Activated naive CD4-positive, alpha-beta T cell treated with anti-CD3 and anti-CD28 coated beads, Interleukin-2, amount 50 U/mL, for 72 hours (primary cell): ENCODE measurements around the gene ARHGAP42. TPM values are rescaled to one million over a fixed set of nuclear protein-coding genes. Genes with fewer than 3 reads are reported as not detected.
A peak's percentile ranks its signal among the peaks of the same experiment; 100 is the strongest.

Experiments
- ATAC-seq, 2 donors: fragments of 150-1000 bp; cut with Tn5 transposase; 2 replicates each; pipeline ENCODE4 v1.10.0; 2021; ENCODE audit warnings: mild to moderate bottlenecking in 2 of 2, moderate library complexity in 2 of 2
- DNase-seq, 2 donors: peaks; one replicate each; pipeline ENCODE4 v3.0.0; 2021 to 2022; ENCODE audit warnings: low spot score in 2 of 2
- H3K27ac Mint-ChIP-seq, 2 donors: one replicate each; pipeline ENCODE4 v1.8.0; 2022; ENCODE audit warnings: mild to moderate bottlenecking in 2 of 2, mixed read lengths in 2 of 2
- H3K36me3 Mint-ChIP-seq, 2 donors: one replicate each; pipeline ENCODE4 v1.8.0; 2022; ENCODE audit warnings: mixed read lengths in 2 of 2
- H3K9me3 Mint-ChIP-seq, 2 donors: one replicate each; pipeline ENCODE4 v1.8.0; 2022; ENCODE audit warnings: mixed read lengths in 2 of 2
- total RNA-seq, 2 donors: library from RNA; stranded (reverse); gene quantifications; one replicate each; pipeline ENCODE4 v1.2.3, GENCODE V29; 2022

Gene ARHGAP42
- total RNA-seq, 2 donors from 2014 or later = 0.10 to 0.32 TPM

DNA sequence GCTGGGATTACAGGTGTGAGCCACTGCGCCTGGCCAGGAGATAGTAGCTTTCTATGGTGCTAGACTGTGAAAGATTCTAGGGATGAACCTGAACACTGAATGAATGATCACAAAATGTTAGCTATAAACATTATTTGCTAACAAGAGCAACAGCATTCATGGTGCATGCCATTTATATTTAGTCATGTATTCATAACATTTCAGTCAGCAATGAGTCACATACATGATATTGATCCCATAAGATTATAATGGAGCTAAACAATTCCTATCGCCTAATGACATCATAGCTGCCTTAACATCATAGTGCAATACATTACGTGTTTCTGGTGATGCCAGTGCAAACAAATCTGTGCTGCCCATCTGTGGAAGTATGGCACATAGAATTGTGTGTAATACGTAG is 164.1 kb downstream of the ARHGAP42 start:
- no peaks in the 10 kb centered on the region for H3K36me3 Mint-ChIP-seq

DNA sequence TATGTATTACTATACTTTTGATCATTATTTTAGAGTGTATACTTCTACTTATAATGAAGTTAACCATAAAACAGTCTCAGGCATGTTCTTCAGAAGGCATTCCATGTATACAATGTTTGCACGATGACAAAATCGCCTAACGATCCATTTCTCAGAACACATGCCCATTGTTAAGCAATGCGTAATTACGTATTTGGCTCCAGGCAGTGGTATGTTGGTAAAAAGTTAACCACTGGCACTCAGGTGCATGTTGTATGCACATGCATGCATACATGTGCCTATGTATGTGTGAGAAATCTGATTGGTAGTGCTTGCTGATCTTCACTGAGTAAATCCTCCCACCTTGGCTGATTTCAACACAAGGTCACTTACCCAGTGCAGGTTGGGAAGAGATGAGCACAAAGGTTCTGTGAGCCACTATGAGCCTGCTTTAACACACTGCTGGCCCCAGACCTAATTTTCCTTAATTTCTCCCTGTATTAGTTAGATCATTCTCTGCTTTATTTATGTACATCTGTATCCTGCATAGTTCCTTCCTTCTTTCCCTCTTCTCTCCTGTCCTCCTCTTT is 164.6 kb downstream of the ARHGAP42 start:
- no peak overlapping the region for H3K27ac Mint-ChIP-seq
- peaks cover 3 to 5% of the 10 kb centered on the region in 2 donors for H3K9me3 Mint-ChIP-seq
- DNase-seq (no peak), ATAC-seq (no peak)
- no peaks in the 10 kb centered on the region for H3K36me3 Mint-ChIP-seq

More for the DNA sequence above, 164.1 kb downstream of the ARHGAP42 start:
- Mint-ChIP-seq H3K9me3 (peaks cover 7 to 10% of the 10 kb centered on the region in 2 donors), H3K27ac (no peak overlapping the region)
- ATAC-seq = no peak
- DNase-seq = no peak

DNA sequence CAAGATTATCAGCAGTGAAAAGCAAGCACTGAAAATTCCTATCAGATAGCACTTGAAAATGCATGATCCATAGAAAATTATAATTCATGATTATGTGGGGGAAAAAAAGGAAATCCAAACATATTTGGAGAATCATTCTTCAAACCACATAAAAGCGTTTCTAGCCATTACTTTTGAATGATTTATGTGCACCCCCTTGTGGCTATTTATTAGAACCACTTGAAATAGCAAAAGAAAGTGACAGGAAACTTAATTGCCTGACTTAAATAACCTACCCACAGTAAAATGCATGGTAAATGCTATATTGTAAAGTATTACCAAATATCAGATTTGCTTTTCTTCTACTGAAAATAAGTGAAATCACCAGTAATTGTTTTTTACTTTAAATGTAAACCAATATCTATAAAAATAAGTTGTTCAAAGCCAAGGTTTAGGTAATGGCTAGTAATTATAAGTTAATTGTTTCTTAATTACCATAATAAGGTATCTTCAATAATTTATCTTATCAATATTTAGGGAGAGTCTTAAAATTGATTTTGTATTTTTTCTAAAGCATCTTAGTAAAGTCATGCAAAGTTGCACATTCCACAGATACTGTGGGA is 168.5 kb downstream of the ARHGAP42 start:
- no peak overlapping the region for H3K27ac Mint-ChIP-seq
- no peaks in the 10 kb centered on the region for H3K36me3 Mint-ChIP-seq
- peaks cover 0 to 4% of the 10 kb centered on the region in 2 donors for H3K9me3 Mint-ChIP-seq
- ATAC-seq (no peak), DNase-seq (no peak)

DNA sequence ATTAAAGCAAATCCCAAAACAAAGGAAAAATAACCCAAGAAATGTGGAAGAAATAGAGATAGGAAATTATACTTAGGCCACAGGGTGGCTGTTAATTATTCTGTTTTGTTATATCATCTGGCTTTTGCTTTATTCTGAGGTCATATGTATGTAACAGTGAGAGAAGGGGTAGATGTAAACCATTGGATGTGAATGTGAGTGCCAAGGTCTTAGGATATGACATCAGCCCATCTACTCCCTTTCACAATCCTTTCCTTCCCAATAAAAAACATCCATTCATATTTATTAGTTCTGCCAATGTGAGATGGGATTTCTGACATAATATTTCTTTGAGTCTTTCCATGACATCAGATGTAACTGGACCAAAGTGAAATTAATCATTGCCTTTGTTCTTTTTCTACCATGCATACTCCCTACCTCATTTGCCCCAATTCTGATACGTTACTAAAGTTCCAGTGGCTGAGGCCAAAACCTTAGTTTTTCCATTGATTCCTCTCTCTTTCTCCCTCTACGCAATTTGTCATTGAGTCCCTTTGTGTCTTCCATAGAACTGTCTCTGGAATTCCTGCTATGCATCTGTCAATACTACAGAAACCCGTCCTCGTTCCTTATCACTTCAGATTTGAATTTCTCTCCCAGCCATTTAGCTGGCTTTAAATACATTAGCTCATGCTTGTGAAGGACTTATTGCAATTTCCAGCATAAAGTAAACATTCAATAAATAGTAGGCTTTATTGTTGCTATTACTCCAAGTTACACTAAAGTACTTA is 170.3 kb downstream of the ARHGAP42 start:
- ATAC-seq (no peak), DNase-seq (no peak)
- no peak overlapping the region for H3K27ac Mint-ChIP-seq
- peaks cover 7 to 11% of the 10 kb centered on the region in 2 donors for H3K9me3 Mint-ChIP-seq
- H3K36me3 Mint-ChIP-seq = no peaks in the 10 kb centered on the region

DNA sequence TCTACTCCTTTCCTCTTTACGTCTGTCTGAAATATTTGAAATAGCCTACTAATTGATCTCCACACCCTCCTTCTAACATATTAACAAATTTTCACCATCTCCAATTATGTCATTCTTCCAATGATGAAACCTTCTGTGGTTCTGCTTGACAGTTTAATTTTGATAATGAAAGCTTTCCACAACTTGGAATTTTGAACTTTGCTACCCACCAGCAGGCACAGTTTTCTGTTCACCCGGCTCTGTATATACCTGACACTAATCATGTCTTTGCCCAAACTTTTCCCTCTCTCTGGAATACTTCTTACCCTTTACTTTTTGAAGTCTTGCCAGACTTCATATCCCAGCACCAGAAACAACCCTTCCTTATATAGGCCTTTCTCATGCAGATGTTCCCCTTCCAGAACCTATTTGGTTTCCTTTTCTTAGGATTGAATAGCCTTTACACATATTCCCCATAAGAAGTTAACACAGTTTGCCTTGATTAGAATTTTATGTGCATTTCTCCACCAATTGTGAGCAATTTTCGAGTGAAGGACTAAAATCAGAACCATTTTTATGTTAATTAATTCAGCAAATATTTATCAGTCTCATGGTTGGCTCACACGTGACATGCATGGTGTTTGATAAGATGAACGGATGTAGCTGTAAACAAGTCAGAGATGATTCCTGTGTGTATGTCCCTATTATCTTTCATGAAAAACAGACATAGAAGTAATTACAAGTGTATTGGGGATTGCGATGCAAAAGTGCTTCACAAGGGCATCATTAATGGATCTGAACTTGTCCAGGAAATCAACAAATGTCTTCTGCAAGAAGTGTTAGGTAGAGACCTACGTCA is 173.4 kb downstream of the ARHGAP42 start:
- no peaks in the 10 kb centered on the region for H3K36me3 Mint-ChIP-seq
- H3K27ac Mint-ChIP-seq = no peak overlapping the region
- peaks cover 7 to 11% of the 10 kb centered on the region in 2 donors for H3K9me3 Mint-ChIP-seq
- DNase-seq (no peak), ATAC-seq (no peak)

DNA sequence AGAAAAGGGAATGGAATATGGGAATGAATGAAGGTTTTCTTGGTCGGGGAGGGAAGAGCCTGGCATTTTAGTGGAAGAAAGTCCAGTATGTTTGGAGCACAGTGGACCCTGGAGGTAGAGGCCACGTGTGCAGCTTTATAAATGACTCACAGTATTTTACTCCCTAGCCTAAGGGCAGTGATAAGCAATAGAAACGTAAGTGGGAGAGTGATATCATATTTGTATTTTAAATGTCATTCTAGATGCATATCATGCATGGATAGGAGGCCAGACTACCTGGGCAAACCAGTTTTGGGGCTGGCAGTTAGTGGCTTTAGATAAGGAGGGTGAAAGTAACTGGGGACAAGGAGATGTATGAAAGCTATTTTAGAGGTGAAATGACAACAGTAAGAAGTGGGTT is 174.1 kb downstream of the ARHGAP42 start:
- Mint-ChIP-seq H3K27ac (no peak overlapping the region), H3K9me3 (peaks cover 7 to 13% of the 10 kb centered on the region in 2 donors), H3K36me3 (no peaks in the 10 kb centered on the region)
- DNase-seq = no peak
- ATAC-seq = no peak

DNA sequence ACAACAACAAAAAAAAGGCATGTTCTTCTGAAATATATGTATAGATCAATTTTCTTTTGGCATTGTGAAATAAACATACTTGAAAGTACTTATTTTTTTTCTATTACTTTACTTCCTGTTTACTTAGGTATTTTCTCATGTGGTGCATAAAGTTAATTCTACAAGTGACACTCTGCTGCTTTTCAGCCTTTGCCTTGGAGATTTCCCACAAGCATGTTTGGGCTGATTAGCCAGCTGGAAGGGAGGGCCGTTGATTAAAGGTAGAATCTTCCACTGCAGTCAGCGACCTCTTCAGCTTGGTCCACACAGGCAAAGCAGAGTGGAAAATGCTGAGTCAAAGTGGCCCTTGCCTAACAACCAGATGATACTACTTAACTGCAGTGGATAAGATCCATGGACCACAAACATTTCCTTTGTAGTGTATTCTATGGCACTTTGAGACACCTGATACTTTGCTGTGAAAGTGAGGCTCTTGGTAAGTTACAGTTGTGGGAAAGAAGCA is 176.0 kb downstream of the ARHGAP42 start:
- no peak overlapping the region for H3K27ac Mint-ChIP-seq
- H3K36me3 Mint-ChIP-seq = no peaks in the 10 kb centered on the region
- ATAC-seq (peak in 1 of 2 donors; percentile 55), DNase-seq (no peak)
- peaks cover 11 to 23% of the 10 kb centered on the region in 2 donors for H3K9me3 Mint-ChIP-seq

DNA sequence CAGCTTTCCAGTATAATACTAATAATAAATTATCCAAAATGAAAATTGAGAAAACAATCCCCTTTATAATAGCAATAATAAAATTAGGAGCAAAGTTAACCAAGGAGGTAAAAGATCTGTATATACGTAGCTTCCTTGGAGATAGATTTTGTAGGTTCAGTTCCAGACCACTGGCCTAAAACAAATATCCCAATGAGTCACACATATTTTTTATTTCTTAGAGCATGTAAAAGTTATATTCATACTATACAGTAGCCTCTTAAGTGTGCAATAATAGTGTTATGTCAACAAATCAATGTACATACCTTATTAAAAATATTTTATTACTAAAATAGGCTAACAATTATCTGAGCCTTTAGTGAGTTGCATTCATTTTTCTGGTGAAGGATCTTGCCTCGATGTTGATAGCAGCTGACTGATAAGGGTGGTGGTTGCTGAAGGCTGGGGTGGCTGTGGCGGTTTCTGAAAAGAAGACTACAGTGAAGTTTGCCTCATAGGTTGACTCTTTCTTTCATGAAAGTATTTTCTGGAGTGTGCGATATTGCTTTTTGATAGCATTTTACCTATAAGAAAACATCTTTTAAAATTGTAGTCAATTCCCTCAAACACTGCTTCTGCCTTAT is 178.5 kb downstream of the ARHGAP42 start:
- no peak for ATAC-seq
- H3K27ac Mint-ChIP-seq = no peak overlapping the region

DNA sequence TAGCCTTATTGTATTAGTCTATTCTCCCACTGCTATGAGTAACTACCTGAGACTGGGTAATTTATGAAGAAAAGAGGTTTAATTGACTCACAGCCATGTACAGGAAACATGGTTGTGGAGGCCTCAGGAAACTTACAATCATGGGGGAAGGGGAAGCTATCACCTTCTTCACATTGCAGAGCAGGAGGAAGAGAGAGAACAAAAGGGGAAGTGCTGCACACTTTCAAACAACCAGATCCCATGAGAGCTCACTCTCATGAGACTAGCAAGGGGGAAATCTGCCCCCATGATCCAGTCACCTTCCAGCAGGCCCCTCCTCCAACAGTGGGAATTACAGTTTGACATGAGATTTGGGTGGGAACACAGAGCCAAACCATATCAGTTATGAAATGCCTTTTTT is 179.4 kb downstream of the ARHGAP42 start:
- H3K36me3 Mint-ChIP-seq = no peaks in the 10 kb centered on the region
- H3K9me3 Mint-ChIP-seq = peaks cover 5 to 17% of the 10 kb centered on the region in 2 donors
- no peak overlapping the region for H3K27ac Mint-ChIP-seq
- ATAC-seq (no peak), DNase-seq (no peak)

More for the DNA sequence above, 178.5 kb downstream of the ARHGAP42 start:
- peaks cover 11 to 23% of the 10 kb centered on the region in 2 donors for H3K9me3 Mint-ChIP-seq
- no peak for DNase-seq
- H3K36me3 Mint-ChIP-seq = no peaks in the 10 kb centered on the region

DNA sequence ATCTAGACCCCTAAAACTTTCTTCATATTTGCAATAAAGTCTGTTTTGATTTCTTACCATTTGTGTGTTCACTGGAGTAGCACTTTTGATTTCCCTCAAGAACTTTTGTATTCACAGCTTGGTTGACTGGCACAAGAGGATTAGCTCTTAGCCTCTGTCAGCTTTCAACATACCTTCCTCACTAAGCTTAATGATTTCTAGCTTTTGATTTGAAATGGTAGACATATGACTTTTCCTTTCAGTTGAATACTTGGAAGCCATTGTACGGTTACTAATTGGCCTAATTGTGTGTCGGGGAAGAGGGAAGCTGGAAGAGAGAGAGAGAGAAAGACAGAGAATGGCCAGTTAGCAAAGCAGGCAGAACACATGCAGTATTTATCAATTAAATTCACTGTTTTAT is 180.5 kb downstream of the ARHGAP42 start:
- peaks cover 5 to 12% of the 10 kb centered on the region in 2 donors for H3K9me3 Mint-ChIP-seq
- no peak overlapping the region for H3K27ac Mint-ChIP-seq
- ATAC-seq = no peak
- no peaks in the 10 kb centered on the region for H3K36me3 Mint-ChIP-seq
- no peak for DNase-seq

DNA sequence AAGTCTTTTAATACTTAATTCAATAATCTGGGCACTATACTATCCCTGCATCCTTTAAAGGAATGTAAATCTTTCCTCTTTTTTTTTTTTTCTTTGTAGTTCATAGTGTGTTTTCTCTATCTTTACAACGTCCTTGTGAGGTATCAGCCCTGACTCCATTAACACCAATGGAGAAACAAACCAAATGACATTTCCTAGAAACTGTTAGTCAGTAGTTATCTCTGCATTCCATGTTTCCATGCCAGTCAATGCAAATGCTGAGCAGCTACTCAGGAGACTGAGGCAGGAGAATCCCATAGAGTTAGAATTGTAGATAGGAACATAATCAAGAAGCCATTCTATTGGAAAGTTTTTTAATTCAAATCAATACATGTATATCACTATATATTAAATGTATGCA is 182.2 kb downstream of the ARHGAP42 start:
- no peak for ATAC-seq
- no peak for DNase-seq
- Mint-ChIP-seq H3K9me3 (peaks cover 5 to 12% of the 10 kb centered on the region in 2 donors), H3K27ac (no peak overlapping the region), H3K36me3 (no peaks in the 10 kb centered on the region)

DNA sequence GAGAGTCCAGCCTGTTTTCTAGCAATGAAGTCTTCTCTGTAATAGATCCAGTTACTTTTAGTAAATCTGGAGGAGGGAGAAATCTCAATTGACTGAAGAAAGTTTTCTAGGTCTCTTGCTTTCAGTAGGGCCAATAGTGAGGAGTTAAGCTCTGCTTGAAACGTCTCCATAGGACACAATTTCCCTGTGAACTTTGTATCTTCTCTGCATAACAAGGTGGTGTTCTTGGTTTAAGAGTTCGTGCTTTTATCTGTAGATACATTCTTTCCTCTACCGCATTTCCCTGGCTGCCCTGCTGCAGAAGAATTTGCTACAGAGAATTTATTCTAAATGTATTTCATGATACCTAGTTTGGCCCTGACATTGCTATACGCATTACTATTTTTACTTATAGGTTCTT is 183.1 kb downstream of the ARHGAP42 start:
- ATAC-seq (no peak), DNase-seq (no peak)
- no peak overlapping the region for H3K27ac Mint-ChIP-seq
- peaks cover 5 to 12% of the 10 kb centered on the region in 2 donors for H3K9me3 Mint-ChIP-seq
- H3K36me3 Mint-ChIP-seq = no peaks in the 10 kb centered on the region

DNA sequence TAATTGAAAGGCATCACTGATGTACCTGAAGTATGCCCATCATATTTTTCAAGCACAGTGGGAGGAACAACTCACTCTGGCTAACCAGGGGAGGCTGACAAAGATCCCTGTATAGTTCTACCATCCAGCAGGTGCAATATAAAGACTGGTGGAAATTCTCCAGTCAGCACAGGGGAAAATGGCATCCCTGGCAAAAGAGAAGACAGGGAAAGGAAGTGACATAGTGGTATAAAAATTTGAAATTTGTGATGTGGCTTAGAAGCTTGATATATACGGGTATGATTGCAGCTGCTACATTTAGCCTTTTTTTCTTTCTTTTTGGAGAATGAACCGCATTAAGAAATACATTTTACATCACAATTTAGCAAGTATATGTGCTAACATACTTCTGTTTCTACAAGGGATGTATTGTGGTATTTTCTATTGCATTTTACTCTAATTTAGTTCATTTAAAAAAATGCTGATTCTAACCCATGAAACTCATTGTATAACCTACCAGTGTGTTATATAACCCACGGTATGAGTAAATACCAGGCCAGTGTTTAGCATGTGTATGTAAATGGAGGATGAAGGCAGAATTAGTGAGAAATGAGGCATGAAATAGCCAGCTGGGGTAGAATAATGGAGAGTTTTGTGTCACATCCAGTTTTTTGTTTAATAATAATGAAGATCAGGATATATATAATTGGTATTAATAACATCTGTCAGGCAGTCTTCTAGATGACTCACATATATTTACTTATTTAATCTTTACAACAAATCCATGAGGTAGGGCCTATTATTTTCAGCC is 186.1 kb downstream of the ARHGAP42 start:
- DNase-seq (no peak), ATAC-seq (no peak)
- H3K36me3 Mint-ChIP-seq = no peaks in the 10 kb centered on the region
- H3K27ac Mint-ChIP-seq = no peak overlapping the region
- no peaks in the 10 kb centered on the region for H3K9me3 Mint-ChIP-seq

DNA sequence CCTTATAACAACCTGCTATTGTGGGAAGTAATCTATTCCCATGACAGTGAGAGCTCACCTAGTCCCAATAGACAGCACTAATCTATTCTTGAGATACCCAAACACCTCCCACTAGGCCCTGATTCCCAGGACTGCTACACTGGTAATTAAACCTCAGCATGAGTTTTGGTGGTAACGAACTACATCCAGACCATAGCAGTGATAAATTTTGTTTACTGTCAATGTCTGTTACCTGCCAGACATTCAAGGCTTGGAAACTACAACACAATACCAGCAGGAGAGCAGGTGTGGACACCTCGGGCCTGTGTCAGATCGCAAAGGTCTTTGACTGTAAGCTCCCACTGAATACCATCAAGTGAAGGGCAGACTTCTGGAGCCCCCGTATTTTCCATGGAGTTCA is 187.1 kb downstream of the ARHGAP42 start:
- DNase-seq (no peak), ATAC-seq (no peak)
- no peak overlapping the region for H3K27ac Mint-ChIP-seq
- H3K36me3 Mint-ChIP-seq = no peaks in the 10 kb centered on the region
- no peaks in the 10 kb centered on the region for H3K9me3 Mint-ChIP-seq

DNA sequence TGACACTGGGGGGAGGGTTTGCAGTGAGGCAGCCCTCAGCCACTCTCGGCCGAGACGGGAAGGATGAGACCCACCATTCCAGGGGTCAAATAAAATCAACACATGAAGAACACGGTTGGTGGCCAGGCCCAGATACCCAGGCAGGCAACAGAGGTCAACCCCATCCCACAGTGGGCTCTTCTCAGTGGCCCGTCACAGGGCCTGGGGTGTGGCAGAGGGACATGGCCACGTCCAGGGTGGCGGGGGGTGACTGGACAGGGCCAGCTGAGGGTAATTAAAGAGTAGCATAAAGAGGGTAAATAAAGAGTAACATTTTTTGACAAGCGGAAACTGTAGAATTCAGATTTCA is 188.4 kb downstream of the ARHGAP42 start:
- Mint-ChIP-seq H3K36me3 (no peaks in the 10 kb centered on the region), H3K27ac (no peak overlapping the region), H3K9me3 (peaks cover 0 to 5% of the 10 kb centered on the region in 2 donors)
- ATAC-seq (no peak), DNase-seq (no peak)
